Activated B cell treated with CpG ODN at 0.5 μM for 24 hours (primary cell): Measurements from ENCODE around the gene CHRM1. TPM values are rescaled to one million over a fixed set of nuclear protein-coding genes. Genes with fewer than 3 reads are reported as not detected.

Experiments used
- ATAC-seq: fragments of 200-7000 bp; cut with Tn5 transposase; one replicate; pipeline ENCODE4 v1.10.0; 2021; ENCODE audit warnings: low read depth, mild to moderate bottlenecking, moderate library complexity
- CTCF ChIA-PET: fragments of 350-600 bp; sonication (Branson Sonifier 250); formaldehyde crosslinking; loops from one replicate; lab custom pipeline; 2021; ENCODE audit warnings: antibody characterized with exemption; lab: Charles Lee
- POLR2A ChIA-PET: fragments of 350-600 bp; sonication (Branson Sonifier 250); formaldehyde crosslinking; loops from one replicate; lab custom pipeline; 2021; ENCODE audit warnings: antibody characterized with exemption; lab: Charles Lee
- DNase-seq: peaks from one replicate; pipeline ENCODE4 v3.0.0; 2022
- H3K27ac Mint-ChIP-seq: one replicate; pipeline ENCODE4 v1.8.0; 2020; ENCODE audit warnings: mixed read lengths
- H3K27me3 Mint-ChIP-seq: one replicate; pipeline ENCODE4 v1.8.0; 2021; ENCODE audit warnings: mixed read lengths
- H3K36me3 Mint-ChIP-seq: one replicate; pipeline ENCODE4 v1.8.0; 2021; ENCODE audit warnings: low read depth, mixed read lengths
- H3K4me1 Mint-ChIP-seq: one replicate; pipeline ENCODE4 v1.8.0; 2021; ENCODE audit warnings: mixed read lengths
- H3K4me3 Mint-ChIP-seq: one replicate; pipeline ENCODE4 v1.8.0; 2020; ENCODE audit warnings: mild to moderate bottlenecking, mixed read lengths
- H3K9me3 Mint-ChIP-seq: one replicate; pipeline ENCODE4 v1.8.0; 2020; ENCODE audit warnings: mixed read lengths
- intact Hi-C: fragments of 100-400 bp; cut with micrococcal nuclease; formaldehyde crosslinking; loops from one replicate; pipeline ENCODE4 v1.15.1; 2024
- total RNA-seq: library from RNA; stranded (reverse); gene quantifications from 2 replicates; pipeline ENCODE4 v1.2.3, GENCODE V29; 2022
- TF ChIP-seq, protein P1 (sequence below): fragments of 200-600 bp; IDR thresholded peaks from one replicate; pipeline ENCODE4 v1.8.0; 2022; ENCODE audit warnings: antibody characterized with exemption, mild to moderate bottlenecking

The CHRM1 gene, protein sequence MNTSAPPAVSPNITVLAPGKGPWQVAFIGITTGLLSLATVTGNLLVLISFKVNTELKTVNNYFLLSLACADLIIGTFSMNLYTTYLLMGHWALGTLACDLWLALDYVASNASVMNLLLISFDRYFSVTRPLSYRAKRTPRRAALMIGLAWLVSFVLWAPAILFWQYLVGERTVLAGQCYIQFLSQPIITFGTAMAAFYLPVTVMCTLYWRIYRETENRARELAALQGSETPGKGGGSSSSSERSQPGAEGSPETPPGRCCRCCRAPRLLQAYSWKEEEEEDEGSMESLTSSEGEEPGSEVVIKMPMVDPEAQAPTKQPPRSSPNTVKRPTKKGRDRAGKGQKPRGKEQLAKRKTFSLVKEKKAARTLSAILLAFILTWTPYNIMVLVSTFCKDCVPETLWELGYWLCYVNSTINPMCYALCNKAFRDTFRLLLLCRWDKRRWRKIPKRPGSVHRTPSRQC
- not detected in 2 replicates for total RNA-seq

DNA sequence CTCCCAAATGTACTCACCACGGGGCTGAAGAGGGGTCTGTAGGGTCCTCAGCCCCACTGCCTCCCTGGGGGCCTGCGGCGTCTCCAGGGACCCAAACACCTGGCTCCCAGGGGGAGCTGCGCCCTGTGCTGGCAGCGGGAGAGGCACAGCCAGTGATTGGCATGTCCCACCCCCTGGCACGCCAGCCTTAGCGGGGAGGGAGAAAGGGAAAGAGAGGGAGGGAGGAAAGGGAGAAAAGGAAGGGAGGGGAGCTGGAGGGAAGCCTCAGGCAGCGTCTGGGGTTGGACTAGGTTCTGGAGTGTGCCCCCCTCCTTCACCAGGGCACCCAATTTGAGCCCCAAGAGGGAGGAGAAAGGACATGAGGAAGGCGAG lies at the start of gene CHRM1:
CHRM1 (minus strand) TSS at position 163 of the 372 bp plus-strand sequence. CDS start 10,263 bp downstream, outside the sequence.
- H3K9me3 Mint-ChIP-seq, result no peaks in the 10 kb centered on the region
- H3K4me1 Mint-ChIP-seq, result peaks cover 27% of the 10 kb centered on the region
- no peak for ATAC-seq
- POLR2A ChIA-PET, result no interaction called here
- H3K4me3 Mint-ChIP-seq, result no peak within 1 kb of the TSS
- no peak for DNase-seq
- H3K27ac Mint-ChIP-seq, result no peak within 1 kb of the TSS
- intact Hi-C loops, result loop anchor here (5.0 kb wide), 1 partner anchor 101 kb away; no protein-coding TSS in a partner anchor
- TF ChIP-seq, protein P1, sequence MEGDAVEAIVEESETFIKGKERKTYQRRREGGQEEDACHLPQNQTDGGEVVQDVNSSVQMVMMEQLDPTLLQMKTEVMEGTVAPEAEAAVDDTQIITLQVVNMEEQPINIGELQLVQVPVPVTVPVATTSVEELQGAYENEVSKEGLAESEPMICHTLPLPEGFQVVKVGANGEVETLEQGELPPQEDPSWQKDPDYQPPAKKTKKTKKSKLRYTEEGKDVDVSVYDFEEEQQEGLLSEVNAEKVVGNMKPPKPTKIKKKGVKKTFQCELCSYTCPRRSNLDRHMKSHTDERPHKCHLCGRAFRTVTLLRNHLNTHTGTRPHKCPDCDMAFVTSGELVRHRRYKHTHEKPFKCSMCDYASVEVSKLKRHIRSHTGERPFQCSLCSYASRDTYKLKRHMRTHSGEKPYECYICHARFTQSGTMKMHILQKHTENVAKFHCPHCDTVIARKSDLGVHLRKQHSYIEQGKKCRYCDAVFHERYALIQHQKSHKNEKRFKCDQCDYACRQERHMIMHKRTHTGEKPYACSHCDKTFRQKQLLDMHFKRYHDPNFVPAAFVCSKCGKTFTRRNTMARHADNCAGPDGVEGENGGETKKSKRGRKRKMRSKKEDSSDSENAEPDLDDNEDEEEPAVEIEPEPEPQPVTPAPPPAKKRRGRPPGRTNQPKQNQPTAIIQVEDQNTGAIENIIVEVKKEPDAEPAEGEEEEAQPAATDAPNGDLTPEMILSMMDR, result no peak
- no peaks in the 10 kb centered on the region for H3K36me3 Mint-ChIP-seq
- CTCF ChIA-PET, result interaction anchor here (1.1 kb wide), 1 partner anchor 15 kb away, joined by 5 read pairs; no protein-coding TSS in a partner anchor
- peaks cover 33% of the 10 kb centered on the region for H3K27me3 Mint-ChIP-seq

DNA sequence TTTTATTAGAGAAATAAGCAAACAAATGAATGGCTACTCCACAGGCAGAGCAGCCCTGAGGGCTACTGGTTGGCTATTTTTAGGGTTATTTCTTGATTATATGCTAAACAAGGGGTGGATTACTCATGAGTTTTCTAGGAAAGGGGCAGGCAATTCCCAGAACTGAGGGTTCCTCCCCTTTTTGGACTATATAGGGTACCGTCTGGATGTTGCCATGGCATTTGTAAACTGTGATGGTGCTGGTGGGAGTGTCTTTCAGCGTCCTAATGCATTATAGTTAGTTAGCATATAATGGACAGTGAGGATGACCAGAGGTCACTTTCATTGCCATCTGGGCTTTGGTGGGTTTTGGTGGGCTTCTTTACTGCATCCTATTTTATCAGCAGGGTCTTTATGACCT lies 44.4 kb upstream of the CHRM1 start:
- H3K4me3 Mint-ChIP-seq, result no peak overlapping the region
- ChIA-PET CTCF (no interaction called here), POLR2A (no interaction called here)
- ATAC-seq (no peak), DNase-seq (no peak)
- peaks cover 7% of the 10 kb centered on the region for H3K9me3 Mint-ChIP-seq
- H3K27ac Mint-ChIP-seq, result no peak overlapping the region
- intact Hi-C loops, result no loop called here
- H3K36me3 Mint-ChIP-seq, result no peaks in the 10 kb centered on the region
- TF ChIP-seq, protein P1, result no peak
- no peaks in the 10 kb centered on the region for H3K4me1 Mint-ChIP-seq
- peaks cover 43% of the 10 kb centered on the region for H3K27me3 Mint-ChIP-seq

DNA sequence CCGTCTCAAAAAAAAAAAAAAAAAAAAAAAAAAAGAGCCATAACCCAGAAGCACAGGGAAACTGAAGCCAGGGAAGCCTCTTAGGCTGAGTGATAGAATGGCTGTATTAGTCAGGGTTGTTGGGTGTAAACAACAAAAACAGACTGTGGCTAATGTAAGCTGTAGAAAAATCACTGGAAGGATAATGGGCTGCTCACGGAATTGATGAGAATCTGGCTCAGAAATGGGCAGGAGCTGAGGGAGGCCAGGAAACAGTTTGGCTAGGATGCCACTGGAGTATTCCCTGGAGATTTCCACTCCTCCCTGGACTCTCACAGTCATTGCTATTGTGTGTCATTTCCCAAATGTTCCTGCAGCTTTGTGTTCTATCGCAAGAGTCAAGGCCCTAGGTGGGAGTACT lies 41.2 kb upstream of the CHRM1 start:
- no peak overlapping the region for H3K27ac Mint-ChIP-seq
- TF ChIP-seq, protein P1, result no peak
- peaks cover 7% of the 10 kb centered on the region for H3K9me3 Mint-ChIP-seq
- ChIA-PET POLR2A (interaction anchor here (0.5 to 0.6 kb wide), 2 partner anchors 201 to 1672 kb away, joined by 5 to 10 read pairs; partner anchors contain the start of gene POLR2G), CTCF (no interaction called here)
- intact Hi-C loops, result no loop called here
- H3K27me3 Mint-ChIP-seq, result peaks cover 43% of the 10 kb centered on the region
- no peak overlapping the region for H3K4me3 Mint-ChIP-seq
- H3K4me1 Mint-ChIP-seq, result no peaks in the 10 kb centered on the region
- H3K36me3 Mint-ChIP-seq, result no peaks in the 10 kb centered on the region
- DNase-seq, result no peak
- no peak for ATAC-seq

- no peaks in the 10 kb centered on the region for H3K4me1 Mint-ChIP-seq
- no peak overlapping the region for H3K27ac Mint-ChIP-seq
These were observed 39.9 kb upstream of the CHRM1 start for GRCh38 chr11:62961017-62961570.

More at GRCh38 chr11:62961017-62961570, 39.9 kb upstream of the CHRM1 start:
- no peak for ATAC-seq
- POLR2A ChIA-PET, result no interaction called here
- H3K36me3 Mint-ChIP-seq, result no peaks in the 10 kb centered on the region
- TF ChIP-seq, protein P1, result no peak
- H3K4me3 Mint-ChIP-seq, result no peak overlapping the region
- CTCF ChIA-PET, result no interaction called here
- intact Hi-C loops, result no loop called here
- no peak for DNase-seq
- H3K9me3 Mint-ChIP-seq, result no peaks in the 10 kb centered on the region
- H3K27me3 Mint-ChIP-seq, result peaks cover 41% of the 10 kb centered on the region
